Activated B cell treated with CpG ODN at 0.5 μM for 24 hours (primary cell): ENCODE data around the gene MYL7. TPM values are rescaled to one million over a fixed set of nuclear protein-coding genes. Genes with fewer than 3 reads are reported as not detected.
"Not testable (repeated sequence)": the region's sequence is repeated elsewhere in the genome, so short reads cannot be mapped to it uniquely, and the experiment has no call there.

Experiments used
- ATAC-seq: fragments of 200-7000 bp; cut with Tn5 transposase; one replicate; pipeline ENCODE4 v1.10.0; 2021; ENCODE audit warnings: low read depth, mild to moderate bottlenecking, moderate library complexity
- CTCF ChIA-PET: fragments of 350-600 bp; sonication (Branson Sonifier 250); formaldehyde crosslinking; loops from one replicate; lab custom pipeline; 2021; ENCODE audit warnings: antibody characterized with exemption; lab: Charles Lee
- POLR2A ChIA-PET: fragments of 350-600 bp; sonication (Branson Sonifier 250); formaldehyde crosslinking; loops from one replicate; lab custom pipeline; 2021; ENCODE audit warnings: antibody characterized with exemption; lab: Charles Lee
- DNase-seq: peaks from one replicate; pipeline ENCODE4 v3.0.0; 2022
- H3K27ac Mint-ChIP-seq: one replicate; pipeline ENCODE4 v1.8.0; 2020; ENCODE audit warnings: mixed read lengths
- H3K27me3 Mint-ChIP-seq: one replicate; pipeline ENCODE4 v1.8.0; 2021; ENCODE audit warnings: mixed read lengths
- H3K36me3 Mint-ChIP-seq: one replicate; pipeline ENCODE4 v1.8.0; 2021; ENCODE audit warnings: low read depth, mixed read lengths
- H3K4me1 Mint-ChIP-seq: one replicate; pipeline ENCODE4 v1.8.0; 2021; ENCODE audit warnings: mixed read lengths
- H3K4me3 Mint-ChIP-seq: one replicate; pipeline ENCODE4 v1.8.0; 2020; ENCODE audit warnings: mild to moderate bottlenecking, mixed read lengths
- H3K9me3 Mint-ChIP-seq: one replicate; pipeline ENCODE4 v1.8.0; 2020; ENCODE audit warnings: mixed read lengths
- CTCF ChIP-seq: fragments of 200-600 bp; IDR thresholded peaks from one replicate; pipeline ENCODE4 v1.8.0; 2022; ENCODE audit warnings: antibody characterized with exemption, mild to moderate bottlenecking
- intact Hi-C: fragments of 100-400 bp; cut with micrococcal nuclease; formaldehyde crosslinking; loops from one replicate; pipeline ENCODE4 v1.15.1; 2024
- total RNA-seq: library from RNA; stranded (reverse); gene quantifications from 2 replicates; pipeline ENCODE4 v1.2.3, GENCODE V29; 2022

The MYL7 gene
- total RNA-seq, 1 donor from 2014 or later: not detected

- Mint-ChIP-seq H3K27ac (no peak overlapping the region), H3K4me3 (no peak overlapping the region), H3K27me3 (peaks cover 1% of the 10 kb centered on the region), H3K9me3 (no peaks in the 10 kb centered on the region), H3K4me1 (no peaks in the 10 kb centered on the region), H3K36me3 (no peaks in the 10 kb centered on the region)
- ChIA-PET POLR2A (no interaction called here), CTCF (no interaction called here)
- ATAC-seq: no peak
- DNase-seq: no peak
- intact Hi-C loops: no loop called here
- TF ChIP-seq CTCF: no peak
These were observed 34.6 kb upstream of the MYL7 start for GRCh38 chr7:44175730-44176129.

- H3K4me1 Mint-ChIP-seq, H3K27ac Mint-ChIP-seq, ATAC-seq, H3K27me3 Mint-ChIP-seq, H3K36me3 Mint-ChIP-seq, POLR2A ChIA-PET, CTCF ChIA-PET, H3K4me3 Mint-ChIP-seq, DNase-seq, intact Hi-C loops, H3K9me3 Mint-ChIP-seq: not testable (repeated sequence)
These were observed 33.5 kb upstream of the MYL7 start for GRCh38 chr7:44174694-44174948.

- no peak for DNase-seq
- intact Hi-C loops: no loop called here
- ATAC-seq: no peak
- Mint-ChIP-seq H3K4me1 (no peaks in the 10 kb centered on the region), H3K9me3 (no peaks in the 10 kb centered on the region), H3K36me3 (no peaks in the 10 kb centered on the region), H3K27ac (no peak overlapping the region), H3K4me3 (no peak overlapping the region), H3K27me3 (peaks cover 1% of the 10 kb centered on the region)
- POLR2A ChIA-PET: no interaction called here
- no peak for TF ChIP-seq CTCF
- CTCF ChIA-PET: no interaction called here
These were observed 33.0 kb upstream of the MYL7 start for GRCh38 chr7:44173911-44174693.

- H3K4me1 Mint-ChIP-seq: peaks cover 9% of the 10 kb centered on the region
- H3K9me3 Mint-ChIP-seq: no peaks in the 10 kb centered on the region
- TF ChIP-seq CTCF: no peak
- no peak overlapping the region for H3K27ac Mint-ChIP-seq
- ATAC-seq (no peak), DNase-seq (no peak)
- ChIA-PET POLR2A (no interaction called here), CTCF (no interaction called here)
- intact Hi-C loops: no loop called here
- H3K27me3 Mint-ChIP-seq: no peaks in the 10 kb centered on the region
- H3K4me3 Mint-ChIP-seq: no peak overlapping the region
- H3K36me3 Mint-ChIP-seq: no peaks in the 10 kb centered on the region
These were observed 31.8 kb upstream of the MYL7 start for GRCh38 chr7:44172803-44173424.

GRCh38 chr7:44172352-44172751 is 31.2 kb upstream of the MYL7 start:
- ChIA-PET POLR2A (no interaction called here), CTCF (no interaction called here)
- peaks cover 15% of the 10 kb centered on the region for H3K4me1 Mint-ChIP-seq
- H3K4me3 Mint-ChIP-seq: no peak overlapping the region
- no peaks in the 10 kb centered on the region for H3K9me3 Mint-ChIP-seq
- no peak for DNase-seq
- no peak for ATAC-seq
- H3K27me3 Mint-ChIP-seq: no peaks in the 10 kb centered on the region
- H3K36me3 Mint-ChIP-seq: no peaks in the 10 kb centered on the region
- TF ChIP-seq CTCF: no peak
- intact Hi-C loops: no loop called here
- no peak overlapping the region for H3K27ac Mint-ChIP-seq

- ATAC-seq, H3K27ac Mint-ChIP-seq, H3K27me3 Mint-ChIP-seq, CTCF ChIA-PET, intact Hi-C loops, H3K36me3 Mint-ChIP-seq, DNase-seq, H3K9me3 Mint-ChIP-seq, H3K4me3 Mint-ChIP-seq: not testable (repeated sequence)
- H3K4me1 Mint-ChIP-seq: peaks cover 15% of the 10 kb centered on the region
- POLR2A ChIA-PET: interaction anchor here (0.6 kb wide), 1 partner anchor 74 kb away, joined by 5 read pairs; no protein-coding TSS in a partner anchor
These were observed 30.8 kb upstream of the MYL7 start for GRCh38 chr7:44171901-44172300.
